Stimulated activated CD8-positive, alpha-beta memory T cell treated with anti-CD3 and anti-CD28 coated beads, Interleukin-15, amount 100 ng/mL, for 4 hours (primary cell): Measurements from ENCODE around the gene C1orf50.
"Not testable (repeated sequence)": the region's sequence is repeated elsewhere in the genome, so short reads cannot be mapped to it uniquely, and the experiment has no call there.

Experiments
- DNase-seq, 2 donors: peaks; one replicate each; pipeline ENCODE4 v3.0.0-alpha.2; 2020; ENCODE audit warnings: low read depth in 2 of 2

Gene C1orf50

GRCh38 chr1:42766741-42767509, at the start of gene C1orf50, which contains the start of gene P3H1:
C1orf50 (plus strand) TSS chr1:42767249; CDS start chr1:42767312, 63 bp downstream.
P3H1 (minus strand) TSS chr1:42767028; CDS start chr1:42766971, 57 bp downstream.
- peak; percentile 100 for DNase-seq

- DNase-seq = no peak
These were observed 46.2 kb upstream of the C1orf50 start for GRCh38 chr1:42720868-42721267.

- no peak for DNase-seq
These were observed 45.1 kb upstream of the C1orf50 start for GRCh38 chr1:42721926-42722325.

- not testable (repeated sequence) for DNase-seq
These were observed 44.6 kb upstream of the C1orf50 start for GRCh38 chr1:42722403-42722802.

- no peak for DNase-seq
These were observed 43.5 kb upstream of the C1orf50 start for GRCh38 chr1:42723511-42723910.

- not testable (repeated sequence) for DNase-seq
These were observed 41.2 kb upstream of the C1orf50 start for GRCh38 chr1:42725820-42726219.

- no peak for DNase-seq
These were observed 37.0 kb upstream of the C1orf50 start for GRCh38 chr1:42730002-42730401.

- no peak for DNase-seq
These were observed 36.1 kb upstream of the C1orf50 start for GRCh38 chr1:42730988-42731387.

GRCh38 chr1:42731585-42731984, 35.5 kb upstream of the C1orf50 start:
- DNase-seq = no peak

GRCh38 chr1:42732126-42732680, 34.8 kb upstream of the C1orf50 start:
- DNase-seq = no peak

- no peak for DNase-seq
These were observed 33.4 kb upstream of the C1orf50 start for GRCh38 chr1:42733415-42734200.

- no peak for DNase-seq
These were observed 32.6 kb upstream of the C1orf50 start for GRCh38 chr1:42734201-42735035.

- DNase-seq = no peak
These were observed 32.0 kb upstream of the C1orf50 start for GRCh38 chr1:42735056-42735455.

- DNase-seq = no peak
These were observed 31.5 kb upstream of the C1orf50 start for GRCh38 chr1:42735477-42736105.

GRCh38 chr1:42736152-42736551, 30.9 kb upstream of the C1orf50 start:
- no peak for DNase-seq

- no peak for DNase-seq
These were observed 30.4 kb upstream of the C1orf50 start for GRCh38 chr1:42736571-42737200.

- no peak for DNase-seq
These were observed 29.8 kb upstream of the C1orf50 start for GRCh38 chr1:42737257-42737656.

GRCh38 chr1:42737986-42738677, 28.9 kb upstream of the C1orf50 start:
- no peak for DNase-seq

- no peak for DNase-seq
These were observed 28.3 kb upstream of the C1orf50 start for GRCh38 chr1:42738678-42739226.
